HG03097 (cell line): Measurements from ENCODE around the gene DIAPH1.
A peak's percentile ranks its signal among the peaks of the same experiment; 100 is the strongest.

Experiments
- ATAC-seq: cut with Tn5 transposase; IDR thresholded peaks from one replicate; pipeline ENCODE4 v1.9.1; 2021; ENCODE audit not compliant: unreplicated experiment, low FRiP score

The DIAPH1 gene

GRCh38 chr5:141523991-141524390 is 94.8 kb downstream of the DIAPH1 start:
- no peak for ATAC-seq

- ATAC-seq = no peak
These were observed 96.5 kb downstream of the DIAPH1 start for GRCh38 chr5:141522301-141522700.

DNA sequence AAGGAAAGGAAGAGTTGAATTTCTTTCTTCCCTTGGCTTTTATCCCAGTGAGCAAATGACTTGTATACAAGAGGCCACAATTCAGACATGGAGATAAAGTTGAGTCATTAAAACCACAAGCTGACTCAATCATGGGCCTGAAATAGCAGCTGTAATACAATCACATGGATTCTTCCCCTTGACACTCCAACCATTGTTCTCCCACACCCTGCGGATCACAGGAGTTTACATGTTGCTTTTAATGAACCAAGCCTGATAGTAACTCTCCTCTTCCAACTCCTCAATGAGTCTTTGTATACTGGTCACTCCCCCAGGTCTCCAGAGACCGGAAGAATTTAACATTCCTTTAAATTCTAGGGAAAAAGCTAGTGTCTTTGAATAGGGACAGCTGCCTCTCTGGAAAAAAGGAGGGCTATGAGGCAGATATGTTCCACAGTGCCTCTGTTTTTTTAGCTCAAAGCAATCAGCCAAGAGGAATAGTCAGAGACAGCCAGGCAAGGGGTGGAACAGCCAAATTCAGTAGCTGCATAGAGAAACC is 97.5 kb downstream of the DIAPH1 start:
- ATAC-seq = no peak

- no peak for ATAC-seq
These were observed 98.9 kb downstream of the DIAPH1 start for GRCh38 chr5:141519605-141520565.

DNA sequence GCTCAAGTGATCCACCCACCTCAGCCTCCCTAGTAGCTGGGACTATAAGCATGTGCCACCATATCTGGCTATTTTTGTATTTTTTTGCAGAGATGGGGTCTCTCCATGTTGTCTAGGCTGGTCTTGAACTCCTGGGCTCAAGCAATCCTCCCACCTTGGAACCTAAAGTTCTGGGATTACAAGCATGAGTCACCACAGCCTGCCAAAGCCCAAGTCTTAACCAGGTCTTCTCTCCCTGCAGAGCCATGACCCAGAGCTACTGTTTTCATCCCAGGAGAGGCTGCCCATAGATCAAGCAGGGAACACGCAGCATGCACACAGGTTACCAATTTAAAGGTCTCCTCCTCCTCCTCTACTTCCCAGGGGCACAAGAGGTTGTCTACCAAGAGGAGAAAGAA is 100.2 kb downstream of the DIAPH1 start:
- ATAC-seq = no peak

GRCh38 chr5:141517880-141518617 is 100.8 kb downstream of the DIAPH1 start:
- no peak for ATAC-seq

DNA sequence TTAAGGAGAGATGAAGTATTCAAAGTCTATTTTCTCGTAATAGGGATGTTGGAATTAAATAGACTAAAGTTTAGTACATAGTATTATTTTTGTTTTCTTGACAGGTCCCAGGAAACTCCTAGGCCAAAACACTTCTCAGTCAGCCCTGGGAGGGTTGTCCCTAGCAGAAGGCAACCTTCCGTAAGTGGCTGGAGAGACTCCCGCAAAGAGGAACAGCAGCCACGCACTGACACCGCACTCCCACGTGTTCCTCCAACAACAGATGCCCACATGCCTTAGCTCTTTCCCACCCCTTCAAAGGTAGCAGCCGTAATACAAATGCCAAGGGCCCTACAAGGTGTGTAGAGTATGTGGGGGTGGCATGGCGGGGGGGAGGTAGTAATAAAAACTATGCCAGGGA is 101.5 kb downstream of the DIAPH1 start:
- ATAC-seq = no peak

GRCh38 chr5:141516672-141517025 is 102.2 kb downstream of the DIAPH1 start:
- no peak for ATAC-seq

DNA sequence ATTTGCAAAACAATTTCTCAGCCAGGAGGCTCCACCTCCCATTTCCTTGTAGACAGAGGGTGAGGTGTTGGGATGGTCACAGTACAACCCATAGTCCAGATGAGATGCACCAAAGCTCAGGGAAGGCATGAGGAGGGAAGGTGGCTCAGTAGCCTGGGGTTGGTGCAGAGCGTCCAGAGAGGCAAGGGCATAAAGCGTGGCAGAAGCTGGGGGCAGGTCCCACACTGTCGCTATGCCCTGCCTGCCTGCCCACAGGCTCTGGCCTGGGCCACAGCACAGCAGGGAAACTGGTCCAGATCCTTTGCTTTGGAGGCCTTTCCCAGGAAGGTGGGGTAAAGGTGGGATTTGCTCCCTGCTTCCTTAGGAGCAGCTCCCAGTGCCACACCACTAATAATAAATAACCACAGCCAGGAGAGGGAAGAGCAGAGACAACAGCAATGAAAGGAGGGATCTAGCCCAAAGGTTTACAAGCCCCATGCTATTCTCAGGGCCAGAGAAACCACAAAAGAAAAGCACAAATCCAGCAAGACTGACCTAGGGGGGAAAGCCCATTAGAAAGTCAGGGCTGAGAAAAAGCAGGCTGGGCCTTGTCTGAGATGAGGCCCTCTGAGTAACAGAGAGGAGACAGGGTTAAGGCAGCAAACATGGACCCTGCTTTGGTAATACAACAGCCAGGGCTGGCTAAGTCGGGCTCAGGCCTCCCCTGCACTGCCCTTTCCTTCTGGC is 102.7 kb downstream of the DIAPH1 start:
- no peak for ATAC-seq

- no peak for ATAC-seq
These were observed 103.7 kb downstream of the DIAPH1 start for GRCh38 chr5:141515141-141515540.

DNA sequence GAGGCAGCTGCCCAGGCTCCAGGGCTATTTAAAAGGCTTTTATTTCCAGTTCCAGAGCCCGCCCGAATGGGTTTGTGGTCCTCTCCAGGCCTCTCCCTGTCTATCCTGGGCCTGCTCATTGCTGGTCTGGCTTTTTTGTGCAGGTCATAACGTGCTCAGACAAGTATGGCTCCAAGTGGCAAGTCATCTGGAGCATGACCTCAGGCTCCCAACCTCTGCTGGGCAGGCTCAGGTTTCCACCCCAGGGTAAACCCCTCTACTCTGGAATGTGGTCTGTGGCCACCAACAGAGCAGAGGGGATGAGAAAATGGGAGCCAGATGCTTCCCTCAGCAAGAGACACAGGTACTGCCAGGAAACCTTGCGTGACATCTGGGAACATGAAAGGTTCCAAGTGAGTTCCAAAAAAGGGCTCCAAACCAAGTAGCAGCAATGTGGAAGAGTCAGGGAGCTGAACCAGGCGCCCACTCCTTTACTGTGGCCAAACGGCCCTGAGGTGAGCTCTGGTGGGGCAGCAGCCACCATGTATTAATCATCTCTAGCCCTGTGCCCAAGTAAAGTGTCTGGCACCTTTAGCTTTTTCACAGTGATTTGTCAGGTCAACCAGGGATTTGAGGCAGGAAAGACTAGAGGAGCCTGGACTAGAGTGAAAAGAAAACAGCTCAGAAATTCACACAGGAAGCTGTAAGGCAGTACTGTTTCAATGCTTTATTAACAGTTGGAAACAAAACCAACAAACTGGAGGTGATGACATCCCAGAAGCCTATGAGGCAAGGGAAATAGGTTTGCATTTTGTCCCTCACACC is 104.3 kb downstream of the DIAPH1 start:
- ATAC-seq = no peak

DNA sequence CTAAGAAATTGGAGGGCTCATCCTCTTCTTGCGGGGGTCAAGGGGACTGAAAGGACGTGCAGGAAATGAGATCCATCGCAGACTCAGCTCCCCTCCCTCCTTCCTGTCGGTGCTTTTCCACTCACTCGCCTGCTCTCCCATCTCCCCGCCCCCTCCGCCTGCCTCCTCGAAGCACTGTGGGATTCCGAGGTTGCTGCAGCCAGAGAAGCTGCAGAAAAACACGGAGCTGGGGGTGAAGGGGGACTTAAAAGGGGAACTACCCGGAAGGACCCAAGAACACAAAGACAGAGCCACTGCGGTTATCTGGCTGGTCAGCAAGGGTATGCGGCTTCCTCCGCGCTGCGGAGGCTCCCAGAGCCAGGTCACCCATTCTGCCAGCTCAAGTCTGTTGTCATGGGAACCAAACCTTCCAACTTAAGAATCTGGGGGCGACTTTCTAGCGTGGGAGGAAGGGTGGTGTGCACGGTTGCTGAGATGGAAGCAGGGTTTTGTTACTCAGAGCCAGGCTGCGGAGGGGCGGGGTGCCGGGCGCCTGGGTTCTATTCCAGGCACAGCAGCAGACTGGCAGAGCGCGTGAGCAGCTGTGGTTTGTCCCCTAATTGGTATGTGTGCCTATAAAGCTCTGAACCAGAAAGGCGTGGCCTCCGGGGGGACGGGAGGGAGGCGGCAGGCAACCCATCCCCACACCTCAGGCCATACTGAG is 105.0 kb downstream of the DIAPH1 start:
- ATAC-seq = no peak

GRCh38 chr5:141512911-141513626 is 105.7 kb downstream of the DIAPH1 start:
- no peak for ATAC-seq

- ATAC-seq = peak; percentile 27
These were observed 106.3 kb downstream of the DIAPH1 start for GRCh38 chr5:141512390-141512910.

- no peak for ATAC-seq
These were observed 107.0 kb downstream of the DIAPH1 start for GRCh38 chr5:141511771-141512325.

- no peak for ATAC-seq
These were observed 107.8 kb downstream of the DIAPH1 start for GRCh38 chr5:141510850-141511601.

- ATAC-seq = no peak
These were observed 108.6 kb downstream of the DIAPH1 start for GRCh38 chr5:141510160-141510559.
